Neural progenitor cell (in vitro differentiated cells): ENCODE data around the gene PTPRCAP. TPM values are rescaled to one million over a fixed set of nuclear protein-coding genes. Genes with fewer than 3 reads are reported as not detected.
A peak's percentile ranks its signal among the peaks of the same experiment; 100 is the strongest.

Experiments used
- DNase-seq: peaks from one replicate; pipeline ENCODE4 v3.0.0-alpha.2; 2016; ENCODE audit warnings: low spot score
- H2AFZ ChIP-seq: fragments of 200-600 bp; sonication (generic); replicated peaks from 2 replicates; pipeline ENCODE4 v1.6.1; 2016; ENCODE audit warnings: antibody characterized with exemption
- H3F3A ChIP-seq: fragments of 200-600 bp; sonication (generic); 2 replicates; pipeline ENCODE4 v1.6.1; 2016; ENCODE audit warnings: antibody characterized with exemption, low read depth
- H3K27ac ChIP-seq: fragments of 200-600 bp; sonication (generic); 2 replicates; pipeline ENCODE4 v1.5.1; 2016; ENCODE audit warnings: mild to moderate bottlenecking
- H3K27me3 ChIP-seq: fragments of 200-600 bp; sonication (generic); 2 replicates; pipeline ENCODE4 v1.6.1; 2016; ENCODE audit warnings: mild to moderate bottlenecking, moderate library complexity
- H3K36me3 ChIP-seq: fragments of 200-600 bp; sonication (generic); 2 replicates; pipeline ENCODE4 v1.5.1; 2016
- H3K4me1 ChIP-seq: fragments of 200-600 bp; sonication (generic); 2 replicates; pipeline ENCODE4 v1.6.1; 2016; ENCODE audit warnings: mixed run types
- H3K4me2 ChIP-seq: fragments of 200-600 bp; sonication (generic); 2 replicates; pipeline ENCODE4 v1.6.1; 2016
- H3K4me3 ChIP-seq: fragments of 200-600 bp; sonication (generic); 2 replicates; pipeline ENCODE4 v1.5.1; 2016
- H3K79me2 ChIP-seq: fragments of 200-600 bp; sonication (generic); 2 replicates; pipeline ENCODE4 v1.6.1; 2016; ENCODE audit warnings: low read depth
- H3K9ac ChIP-seq: fragments of 200-600 bp; sonication (generic); 2 replicates; pipeline ENCODE4 v1.6.1; 2016
- H3K9me3 ChIP-seq: fragments of 200-600 bp; sonication (generic); 2 replicates; pipeline ENCODE4 v1.5.1; 2016; ENCODE audit warnings: low read depth
- H4K20me1 ChIP-seq: fragments of 200-600 bp; sonication (generic); 2 replicates; pipeline ENCODE4 v1.6.1; 2016; ENCODE audit warnings: low read depth
- H3K27ac Mint-ChIP-seq: 3 replicates; pipeline ENCODE4 v1.8.0; 2021; ENCODE audit warnings: mixed read lengths
- H3K27me3 Mint-ChIP-seq: 2 replicates; pipeline ENCODE4 v1.8.0; 2022; ENCODE audit warnings: low read depth, mild to moderate bottlenecking, inconsistent platforms, moderate library complexity, mixed read lengths; ENCODE audit not compliant: insufficient read depth
- H3K36me3 Mint-ChIP-seq: 3 replicates; pipeline ENCODE4 v1.8.0; 2021; ENCODE audit warnings: mixed read lengths
- H3K4me1 Mint-ChIP-seq: 3 replicates; pipeline ENCODE4 v1.8.0; 2021; ENCODE audit warnings: mixed read lengths
- H3K4me3 Mint-ChIP-seq: 3 replicates; pipeline ENCODE4 v1.8.0; 2021; ENCODE audit warnings: mild to moderate bottlenecking, moderate library complexity, mixed read lengths
- H3K9me3 Mint-ChIP-seq: 3 replicates; pipeline ENCODE4 v1.8.0; 2020; ENCODE audit warnings: mixed read lengths
- CTCF ChIP-seq: fragments of 200-600 bp; sonication (generic); IDR thresholded peaks from 2 replicates; pipeline ENCODE4 v1.5.1; 2017; ENCODE audit warnings: antibody characterized with exemption, mild to moderate bottlenecking
- EZH2 ChIP-seq: fragments of 200-600 bp; sonication (generic); IDR thresholded peaks from 2 replicates; pipeline ENCODE4 v1.6.1; 2017; ENCODE audit warnings: antibody characterized with exemption, mild to moderate bottlenecking, moderate library complexity
- EZH2phosphoT487 ChIP-seq: fragments of 200-600 bp; sonication (generic); IDR thresholded peaks from 2 replicates; pipeline ENCODE4 v1.6.1; 2017; ENCODE audit warnings: antibody characterized with exemption
- total RNA-seq: library from RNA; depleted of rRNA; stranded (reverse); fragments of >200 nt; gene quantifications from 2 replicates; pipeline ENCODE4 v1.2.3, GENCODE V29; 2015; ENCODE audit warnings: low replicate concordance

The PTPRCAP gene
- total RNA-seq, 1 donor from 2014 or later, result not detected

GRCh38 chr11:67438158-67438902, 848 bp upstream of the PTPRCAP start:
- no peak for DNase-seq
- TF ChIP-seq CTCF (no peak), EZH2 (no peak), EZH2phosphoT487 (no peak)
- Histone ChIP-seq H3K4me2 (no peak overlapping the region), H3K79me2 (no peaks in the 10 kb centered on the region), H3K36me3 (no peaks in the 10 kb centered on the region), H3K4me3 (no peak overlapping the region), H3K4me1 (no peaks in the 10 kb centered on the region), H4K20me1 (no peaks in the 10 kb centered on the region), H3K9ac (no peak overlapping the region), H3K27ac (no peak overlapping the region), H2AFZ (no peak overlapping the region), H3F3A (peaks cover 7% of the 10 kb centered on the region), H3K9me3 (no peaks in the 10 kb centered on the region), H3K27me3 (no peaks in the 10 kb centered on the region)
- no peaks in the 10 kb centered on the region for H3K9me3 Mint-ChIP-seq
- peaks cover 2% of the 10 kb centered on the region for H3K27me3 Mint-ChIP-seq
- no peak overlapping the region for H3K4me3 Mint-ChIP-seq
- H3K27ac Mint-ChIP-seq, result no peak overlapping the region
- peaks cover 6% of the 10 kb centered on the region for H3K4me1 Mint-ChIP-seq
- H3K36me3 Mint-ChIP-seq, result peaks cover 8% of the 10 kb centered on the region

- DNase-seq, result no peak
- Histone ChIP-seq H3K9ac (no peak overlapping the region), H4K20me1 (no peaks in the 10 kb centered on the region), H3K79me2 (no peaks in the 10 kb centered on the region), H3K36me3 (no peaks in the 10 kb centered on the region), H3K4me2 (no peak overlapping the region), H2AFZ (no peak overlapping the region), H3F3A (peaks cover 3% of the 10 kb centered on the region), H3K27ac (no peak overlapping the region), H3K27me3 (no peaks in the 10 kb centered on the region), H3K9me3 (no peaks in the 10 kb centered on the region), H3K4me1 (no peaks in the 10 kb centered on the region), H3K4me3 (no peak overlapping the region)
- TF ChIP-seq CTCF (no peak), EZH2phosphoT487 (no peak), EZH2 (no peak)
- H3K36me3 Mint-ChIP-seq, result peaks cover 8% of the 10 kb centered on the region
- H3K9me3 Mint-ChIP-seq, result no peaks in the 10 kb centered on the region
- peaks cover 6% of the 10 kb centered on the region for H3K4me1 Mint-ChIP-seq
- no peak overlapping the region for H3K27ac Mint-ChIP-seq
- no peak overlapping the region for H3K4me3 Mint-ChIP-seq
- peaks cover 2% of the 10 kb centered on the region for H3K27me3 Mint-ChIP-seq
These were observed 301 bp upstream of the PTPRCAP start for GRCh38 chr11:67437809-67438157.

- Histone ChIP-seq H3K27me3 (no peaks in the 10 kb centered on the region), H3K9me3 (no peaks in the 10 kb centered on the region), H3K4me3 (no peak overlapping the region), H4K20me1 (no peaks in the 10 kb centered on the region), H3K4me2 (no peak overlapping the region), H3K4me1 (no peaks in the 10 kb centered on the region), H3K36me3 (no peaks in the 10 kb centered on the region), H3K9ac (no peak overlapping the region), H3F3A (no peaks in the 10 kb centered on the region), H3K27ac (no peak overlapping the region), H2AFZ (no peak overlapping the region), H3K79me2 (no peaks in the 10 kb centered on the region)
- H3K4me3 Mint-ChIP-seq, result peak overlapping the region; percentile 9
- H3K27me3 Mint-ChIP-seq, result peaks cover 2% of the 10 kb centered on the region
- H3K9me3 Mint-ChIP-seq, result no peaks in the 10 kb centered on the region
- no peak for TF ChIP-seq CTCF
- TF ChIP-seq EZH2phosphoT487, result no peak
- no peak for TF ChIP-seq EZH2
- H3K27ac Mint-ChIP-seq, result peak overlapping the region; percentile 16
- H3K36me3 Mint-ChIP-seq, result peaks cover 16% of the 10 kb centered on the region
- H3K4me1 Mint-ChIP-seq, result peaks cover 7% of the 10 kb centered on the region
- DNase-seq, result no peak
These were observed 912 bp downstream of the PTPRCAP start for GRCh38 chr11:67436459-67437081.
